WTC11 (cell line): ENCODE data around the gene BRME1.

Experiments
- ATF3 ChIP-seq: sonication (generic); formaldehyde crosslinking; conservative IDR thresholded peaks from 2 replicates; pipeline ENCODE4 v1.8.1; 2022; ENCODE audit warnings: mild to moderate bottlenecking, missing genetic modification reagents
- CTCF ChIP-seq: fragments of 200-600 bp; IDR thresholded peaks from 2 replicates; pipeline ENCODE4 v1.8.0; 2022; ENCODE audit warnings: antibody characterized with exemption
- FOXP1 ChIP-seq: sonication (generic); formaldehyde crosslinking; IDR thresholded peaks from 2 replicates; pipeline ENCODE4 v1.8.0; 2022; ENCODE audit warnings: missing genetic modification reagents, mild to moderate bottlenecking, moderate library complexity, borderline replicate concordance
- NR1H2 ChIP-seq: sonication (generic); formaldehyde crosslinking; IDR thresholded peaks from 2 replicates; pipeline ENCODE4 v1.9.0; 2021; ENCODE audit warnings: mild to moderate bottlenecking, moderate library complexity, missing genetic modification reagents
- TEAD4 ChIP-seq: sonication (generic); formaldehyde crosslinking; IDR thresholded peaks from 2 replicates; pipeline ENCODE4 v1.8.0; 2022; ENCODE audit warnings: mild to moderate bottlenecking, missing genetic modification reagents
- ZBTB21 ChIP-seq: sonication (generic); formaldehyde crosslinking; IDR thresholded peaks from 2 replicates; pipeline ENCODE4 v1.8.1; 2023; ENCODE audit warnings: mild to moderate bottlenecking, missing genetic modification reagents, borderline replicate concordance

GRCh38 chr19:13870873-13871272, 35.0 kb downstream of the BRME1 start:
- TF ChIP-seq CTCF, result no peak
- TF ChIP-seq ZBTB21, result no peak
- TF ChIP-seq ATF3, result no peak
- no peak for TF ChIP-seq FOXP1 (CRISPR knock-in tag)
- no peak for TF ChIP-seq TEAD4 (CRISPR knock-in tag)
- no peak for TF ChIP-seq NR1H2 (CRISPR knock-in tag)
